Neuronal stem cell (in vitro differentiated cells): ENCODE data around the gene PPIE.
A peak's percentile ranks its signal among the peaks of the same experiment; 100 is the strongest.

Source experiments
- DNase-seq: peaks from one replicate; pipeline ENCODE4 v3.0.0-alpha.2; 2013; ENCODE audit warnings: low spot score
- H2AFZ ChIP-seq: one replicate; pipeline ENCODE4 v1.6.1; 2013; ENCODE audit warnings: mild to moderate bottlenecking, low read length, inconsistent platforms
- H2AK5ac ChIP-seq: 2 replicates; pipeline ENCODE4 v1.6.1; 2013; ENCODE audit warnings: low read depth, mild to moderate bottlenecking, inconsistent platforms, low read length, moderate library complexity, mixed read lengths
- H2BK120ac ChIP-seq: 2 replicates; pipeline ENCODE4 v1.6.1; 2013; ENCODE audit warnings: low read depth, mild to moderate bottlenecking, inconsistent platforms, low read length, moderate library complexity, mixed read lengths
- H2BK12ac ChIP-seq: one replicate; pipeline ENCODE4 v1.6.1; 2013; ENCODE audit warnings: low read length, inconsistent platforms
- H2BK15ac ChIP-seq: 2 replicates; pipeline ENCODE4 v1.6.1; 2013; ENCODE audit warnings: mild to moderate bottlenecking, low read length, inconsistent platforms, mixed read lengths
- H2BK5ac ChIP-seq: one replicate; pipeline ENCODE4 v1.6.1; 2013; ENCODE audit warnings: inconsistent platforms, mild to moderate bottlenecking, low read length, moderate library complexity
- H3K14ac ChIP-seq: one replicate; pipeline ENCODE4 v1.6.1; 2013; ENCODE audit warnings: low read length, inconsistent platforms
- H3K18ac ChIP-seq: 2 replicates; pipeline ENCODE4 v1.6.1; 2013; ENCODE audit warnings: low read length, inconsistent platforms
- H3K23ac ChIP-seq: 2 replicates; pipeline ENCODE4 v1.6.1; 2013; ENCODE audit warnings: low read depth, mild to moderate bottlenecking, mixed read lengths, low read length, inconsistent platforms; ENCODE audit not compliant: poor library complexity
- H3K27ac ChIP-seq: replicated peaks from 3 replicates; pipeline ENCODE4 v1.5.1; 2013; ENCODE audit warnings: low read length, inconsistent platforms
- H3K27me3 ChIP-seq, 3 experiments: 2 replicates each; pipeline ENCODE4 v1.6.1; 2013; ENCODE audit warnings: low read length in 3 of 3, mild to moderate bottlenecking in 2 of 3, inconsistent platforms in 1 of 3, low read depth in 1 of 3, mixed read lengths in 1 of 3, moderate library complexity in 1 of 3; ENCODE audit not compliant: control insufficient read depth in 3 of 3, insufficient read depth in 3 of 3
- H3K36me3 ChIP-seq, 2 donors: replicated peaks in 1 of 2; 2 replicates each; pipeline ENCODE4 v1.6.1; 2013; ENCODE audit warnings: low read length in 2 of 2; ENCODE audit not compliant: control insufficient read depth in 2 of 2, insufficient read depth in 2 of 2
- H3K4ac ChIP-seq: 2 replicates; pipeline ENCODE4 v1.6.1; 2013; ENCODE audit warnings: inconsistent platforms, mild to moderate bottlenecking, low read length, moderate library complexity
- H3K4me1 ChIP-seq, 2 donors: 1 replicate in 1 of 2; 2 replicates in 1 of 2; pipeline ENCODE4 v1.6.1; 2013; ENCODE audit warnings: low read length in 2 of 2, low read depth in 1 of 2; ENCODE audit not compliant: control insufficient read depth in 2 of 2, insufficient read depth in 1 of 2
- H3K4me2 ChIP-seq: one replicate; pipeline ENCODE4 v1.6.1; 2013; ENCODE audit warnings: mild to moderate bottlenecking, low read length, inconsistent platforms; ENCODE audit not compliant: insufficient read depth, poor library complexity, severe bottlenecking
- H3K4me3 ChIP-seq, 2 donors: 2 replicates each; pipeline ENCODE4 v1.5.1; 2013; ENCODE audit warnings: low read length in 2 of 2, mild to moderate bottlenecking in 2 of 2, inconsistent platforms in 1 of 2, moderate library complexity in 1 of 2
- H3K79me1 ChIP-seq: one replicate; pipeline ENCODE4 v1.6.1; 2013; ENCODE audit warnings: low read depth, mild to moderate bottlenecking, inconsistent platforms, low read length, moderate library complexity
- H3K9ac ChIP-seq: one replicate; pipeline ENCODE4 v1.6.1; 2013; ENCODE audit warnings: mild to moderate bottlenecking, low read depth, low read length, inconsistent platforms; ENCODE audit not compliant: poor library complexity
- H3K9me3 ChIP-seq, 2 donors: replicated peaks in 1 of 2; 2 replicates each; pipeline versions ENCODE3 to v1.6.1; 2013; ENCODE audit warnings: low read length in 2 of 2, mild to moderate bottlenecking in 2 of 2, inconsistent platforms in 1 of 2, low read depth in 1 of 2, mixed read lengths in 1 of 2, moderate library complexity in 1 of 2; ENCODE audit not compliant: control insufficient read depth in 2 of 2, insufficient read depth in 1 of 2
- H4K8ac ChIP-seq: one replicate; pipeline ENCODE4 v1.6.1; 2013; ENCODE audit warnings: low read depth, mild to moderate bottlenecking, inconsistent platforms, low read length, moderate library complexity
- H4K91ac ChIP-seq: one replicate; pipeline ENCODE4 v1.6.1; 2013; ENCODE audit warnings: low read length, low read depth, mild to moderate bottlenecking, inconsistent platforms; ENCODE audit not compliant: poor library complexity
- WGBS, 2 donors: extraction: QIAGEN DNeasy Blood & Tissue Kit; methylation state at CpG; one replicate each; pipeline ENCODE4 v1.1.7; 2013; ENCODE audit warnings: missing lambda C conversion rate in 2 of 2, mixed read lengths in 1 of 2; ENCODE audit not compliant: insufficient read length in 2 of 2, insufficient replicate concordance in 1 of 2; ENCODE audit errors: extremely low coverage in 2 of 2; 5-methylcytosine and 5-hydroxymethylcytosine counted together

The PPIE gene

GRCh38 chr1:39753132-39754025 lies 14.7 kb downstream of the PPIE start:
- Histone ChIP-seq H3K9ac (peak overlapping the region; percentile 46), H3K23ac (peak overlapping the region; percentile 21), H3K18ac (no peak overlapping the region), H3K27ac (no peak overlapping the region), H2BK120ac (no peak overlapping the region), H2AK5ac (no peak overlapping the region), H3K36me3 (peaks cover 58 to 98% of the 10 kb centered on the region in 2 donors), H4K8ac (no peak overlapping the region), H3K4me3 (peak overlapping the region in 1 of 2 donors; percentile 22), H2BK12ac (no peak overlapping the region), H2AFZ (no peak overlapping the region), H2BK5ac (no peak overlapping the region), H3K79me1 (no peaks in the 10 kb centered on the region), H3K27me3 (no peaks in the 10 kb centered on the region), H2BK15ac (no peak overlapping the region), H3K4ac (no peak overlapping the region), H3K4me2 (no peak overlapping the region), H3K4me1 (no peaks in the 10 kb centered on the region), H3K14ac (no peak overlapping the region), H3K9me3 (no peaks in the 10 kb centered on the region), H4K91ac (peak overlapping the region; percentile 12)
- no CpG with 5 or more reads among the region's 16 CpGs for WGBS, 2 donors
- DNase-seq = no peak

- no peak overlapping the region for H4K91ac ChIP-seq
- no peak overlapping the region for H3K14ac ChIP-seq
- DNase-seq = no peak
- H3K79me1 ChIP-seq = no peaks in the 10 kb centered on the region
- H3K4ac ChIP-seq = no peak overlapping the region
- no peak overlapping the region for H2AK5ac ChIP-seq
- H3K4me1 ChIP-seq = no peaks in the 10 kb centered on the region
- no peak overlapping the region for H3K18ac ChIP-seq
- H3K27me3 ChIP-seq = no peaks in the 10 kb centered on the region
- H3K4me2 ChIP-seq = no peak overlapping the region
- H2BK120ac ChIP-seq = no peak overlapping the region
- no peak overlapping the region for H3K27ac ChIP-seq
- no peak overlapping the region for H2BK15ac ChIP-seq
- H3K23ac ChIP-seq = no peak overlapping the region
- H3K9ac ChIP-seq = no peak overlapping the region
- peaks cover 52 to 95% of the 10 kb centered on the region in 2 donors for H3K36me3 ChIP-seq
- H2BK12ac ChIP-seq = no peak overlapping the region
- no peaks in the 10 kb centered on the region for H3K9me3 ChIP-seq
- no peak overlapping the region for H2BK5ac ChIP-seq
- no peak overlapping the region for H4K8ac ChIP-seq
- no peak overlapping the region for H3K4me3 ChIP-seq
- WGBS, 2 donors = no CpG with 5 or more reads among the region's 2 CpGs
- H2AFZ ChIP-seq = no peak overlapping the region
Observed at GRCh38 chr1:39754026-39754570, 15.4 kb downstream of the PPIE start.

DNA sequence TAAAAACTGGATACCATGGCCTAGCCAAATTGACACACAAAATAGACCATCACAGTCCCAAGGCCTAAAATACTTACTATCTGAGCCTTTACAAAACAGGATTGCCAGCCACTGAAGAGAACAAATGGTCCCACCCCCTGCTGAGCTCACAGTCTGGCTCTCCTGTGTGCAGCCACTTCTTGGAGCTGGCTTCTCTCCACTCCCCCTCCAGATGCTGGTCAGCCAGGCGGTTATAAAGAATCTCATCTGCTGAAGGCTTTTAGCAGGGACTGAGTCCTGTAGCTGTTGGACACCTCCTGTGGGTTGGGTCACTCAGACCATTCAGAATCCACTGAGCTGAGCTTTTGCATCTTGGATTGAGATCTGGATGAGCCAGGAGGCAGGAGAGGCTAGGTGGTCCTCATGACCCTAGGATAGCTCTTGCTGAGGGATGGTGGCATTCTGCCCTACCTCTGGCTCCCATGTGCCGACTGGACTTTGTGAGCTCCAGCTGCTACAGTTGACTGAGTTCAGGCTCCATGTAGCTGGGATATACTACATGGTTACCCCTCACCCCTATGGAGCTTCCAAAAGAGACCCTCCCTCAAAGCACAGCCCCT lies 16.3 kb downstream of the PPIE start:
- Histone ChIP-seq H2AK5ac (no peak overlapping the region), H3K23ac (no peak overlapping the region), H4K8ac (no peak overlapping the region), H3K4me1 (no peaks in the 10 kb centered on the region), H3K4me2 (no peak overlapping the region), H3K18ac (no peak overlapping the region), H3K9ac (no peak overlapping the region), H3K4me3 (no peak overlapping the region), H4K91ac (no peak overlapping the region), H2BK120ac (no peak overlapping the region), H3K36me3 (peaks cover 48 to 96% of the 10 kb centered on the region in 2 donors), H2BK12ac (no peak overlapping the region), H3K27ac (no peak overlapping the region), H3K9me3 (peaks cover 0 to 2% of the 10 kb centered on the region in 2 donors), H3K79me1 (no peaks in the 10 kb centered on the region), H3K27me3 (no peaks in the 10 kb centered on the region), H2BK5ac (no peak overlapping the region), H3K4ac (no peak overlapping the region), H2BK15ac (no peak overlapping the region), H3K14ac (no peak overlapping the region), H2AFZ (no peak overlapping the region)
- DNase-seq = no peak
- WGBS, 2 donors = no CpG with 5 or more reads among the region's 2 CpGs
